OCI-LY1 (cell line): ENCODE data around the gene SYNGR4.

ENCODE experiments used
- CTCF ChIP-seq: fragments of 200-600 bp; sonication (generic), shearing (Covaris generic); IDR thresholded peaks from 2 replicates; pipeline ENCODE4 v1.5.1; 2017; ENCODE audit warnings: mild to moderate bottlenecking, antibody characterized with exemption, low read length, moderate library complexity, mixed read lengths
- EZH2 ChIP-seq: fragments of 200-600 bp; sonication (generic), shearing (Covaris generic); IDR thresholded peaks from 2 replicates; pipeline ENCODE4 v1.8.0; 2017; ENCODE audit warnings: borderline replicate concordance, mixed run types, mild to moderate bottlenecking, antibody characterized with exemption, low read length, moderate library complexity, mixed read lengths

- TF ChIP-seq CTCF, result no peak
- TF ChIP-seq EZH2, result no peak
Measured at GRCh38 chr19:48373567-48373966, 9.4 kb downstream of the SYNGR4 start.
